Fibroblast of mammary gland (primary cell): ENCODE data around the gene EFNA1.

Experiments
- DNase-seq: peaks from one replicate; pipeline ENCODE4 v3.0.0-alpha.2; 2010; ENCODE audit warnings: low read depth
- H3K4me3 ChIP-seq: 2 replicates; pipeline ENCODE4 v1.5.1; 2011; ENCODE audit warnings: low read depth, mild to moderate bottlenecking, low read length, moderate library complexity; ENCODE audit not compliant: control insufficient read depth
- CTCF ChIP-seq: conservative IDR thresholded peaks from 2 replicates; pipeline ENCODE4 v1.5.1; 2011; ENCODE audit warnings: low read depth, low read length, inconsistent platforms; ENCODE audit not compliant: control insufficient read depth, insufficient read depth

Gene EFNA1

GRCh38 chr1:155127105-155127966 lies at the start of gene EFNA1:
Gene EFNA1, plus strand, starts transcription at chr1:155127876. Its CDS starts 102 bp downstream, at chr1:155127978.
- DNase-seq, result peak; percentile 70
- TF ChIP-seq CTCF, result no peak
- H3K4me3 ChIP-seq, result peak within 1 kb of the TSS; percentile 43

GRCh38 chr1:155078469-155079209 lies 49.0 kb upstream of the EFNA1 start, which contains the start of gene EFNA3:
Gene EFNA3, plus strand, starts transcription at chr1:155078837. Its CDS starts 105 bp downstream, at chr1:155078942.
- no peak for TF ChIP-seq CTCF
- H3K4me3 ChIP-seq, result peak within 1 kb of the TSS; percentile 21
- DNase-seq, result peak; percentile 46

GRCh38 chr1:155079210-155079486 lies 48.5 kb upstream of the EFNA1 start:
- TF ChIP-seq CTCF, result no peak
- DNase-seq, result no peak
- H3K4me3 ChIP-seq, result peak overlapping the region; percentile 21

- DNase-seq, result no peak
- no peak overlapping the region for H3K4me3 ChIP-seq
- no peak for TF ChIP-seq CTCF
These were observed 48.0 kb upstream of the EFNA1 start for GRCh38 chr1:155079487-155080311.

GRCh38 chr1:155080312-155081228 lies 47.1 kb upstream of the EFNA1 start:
- DNase-seq, result no peak
- TF ChIP-seq CTCF, result no peak
- no peak overlapping the region for H3K4me3 ChIP-seq
